Measurements from ENCODE around the gene ARHGEF17.
A peak's percentile ranks its signal among the peaks of the same experiment; 100 is the strongest.

Gene ARHGEF17

DNA sequence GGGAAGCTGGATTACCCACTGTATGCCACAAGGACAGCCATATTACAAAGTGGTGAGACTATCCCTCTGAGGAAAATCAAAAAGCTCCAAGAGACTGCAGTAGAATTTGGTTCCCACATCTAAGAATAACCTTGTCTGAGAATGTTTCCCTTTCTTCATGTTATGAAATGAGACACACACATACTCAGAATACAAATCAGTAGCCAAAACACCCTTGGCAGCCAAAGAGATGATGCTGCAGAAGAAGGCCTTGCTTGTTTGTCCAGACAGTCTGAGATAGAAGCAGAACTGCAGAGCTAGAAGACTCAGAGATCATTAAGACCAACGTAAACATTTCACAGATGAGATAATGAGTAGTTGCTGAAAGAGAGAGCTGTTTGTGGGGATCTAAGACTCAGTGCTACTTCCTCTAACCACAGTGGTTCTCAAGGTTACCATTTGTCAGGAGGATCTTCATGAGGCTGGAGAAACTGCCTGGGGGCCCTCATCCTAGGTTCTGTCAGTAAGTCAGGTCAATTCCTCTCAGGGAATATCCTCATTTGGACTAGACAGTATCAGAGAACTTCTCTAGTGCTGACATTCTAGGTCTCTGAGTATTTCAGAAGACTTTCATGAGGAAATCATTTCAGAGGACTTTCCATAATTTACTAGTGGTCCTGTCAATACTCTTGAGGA lies 107.0 kb downstream of the ARHGEF17 start:
- no peak for DNase-seq (ENCODE audit: extremely low spot score)
- no peak for TF ChIP-seq LEF1 (IDR thresholded peaks at IDR 0.05; ENCODE audit: borderline replicate concordance)
- no peak for TF ChIP-seq L3MBTL2 (conservative IDR thresholded peaks at IDR 0.05)
- TF ChIP-seq SUZ12 (IDR thresholded peaks at IDR 0.05) = no peak
- no peak for TF ChIP-seq FOXK2 (IDR thresholded peaks at IDR 0.05)
- no peak for TF ChIP-seq ELF4 (IDR thresholded peaks at IDR 0.05)
- TF ChIP-seq FOXA1 (IDR thresholded peaks at IDR 0.05) = no peak
- TF ChIP-seq NFRKB (IDR thresholded peaks at IDR 0.05) = no peak
- ChIA-PET POLR2A (interaction anchor here (0.5 to 0.9 kb wide), 2 partner anchors 8 to 178 kb away, joined by 3 to 5 read pairs; no protein-coding TSS in a partner anchor), CTCF (interaction anchor here (0.8 kb wide), 1 partner anchor 64 kb away, joined by 3 read pairs; no protein-coding TSS in a partner anchor)

DNA sequence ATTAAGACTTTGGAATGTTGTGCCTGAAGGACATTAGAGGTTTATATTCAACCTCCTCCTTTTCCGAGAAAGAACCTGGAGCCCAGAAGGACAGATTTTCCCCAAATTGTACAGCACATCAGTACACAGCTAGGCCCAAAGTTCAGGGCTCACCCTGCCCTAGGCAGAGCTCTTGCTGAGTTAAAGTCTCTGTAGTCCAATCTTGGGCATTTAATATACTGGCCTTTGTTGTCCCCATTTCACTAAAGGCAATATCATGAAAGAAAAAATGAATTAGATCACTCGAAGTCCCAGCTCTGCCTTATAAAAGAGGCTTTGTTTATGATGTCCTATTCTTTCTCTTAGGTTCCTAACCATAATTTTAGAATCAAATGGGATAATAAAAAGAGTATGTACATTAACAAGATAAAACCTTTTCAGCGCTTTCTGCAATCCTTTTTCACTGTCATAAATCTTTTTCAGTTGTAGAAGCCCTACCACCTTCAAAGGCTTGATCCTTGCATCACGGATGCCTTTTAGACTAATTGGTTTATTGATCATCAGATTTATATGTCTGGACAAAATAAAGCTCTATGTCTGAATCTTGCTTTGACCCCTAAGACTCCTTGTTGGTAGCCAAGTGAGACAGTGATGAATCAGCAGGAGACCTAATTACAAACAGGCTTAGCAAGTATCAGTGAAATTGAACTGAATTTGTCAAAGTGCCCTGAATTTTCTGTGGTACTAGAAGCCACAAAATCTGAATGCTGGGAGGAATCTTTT lies 108.0 kb downstream of the ARHGEF17 start:
- no peak for TF ChIP-seq FOXK2 (IDR thresholded peaks at IDR 0.05)
- no peak for TF ChIP-seq SUZ12 (IDR thresholded peaks at IDR 0.05)
- TF ChIP-seq PKNOX1 (IDR thresholded peaks at IDR 0.05) = peak; percentile 54
- CTCF ChIA-PET = interaction anchor here (0.8 kb wide), 1 partner anchor 65 kb away, joined by 3 read pairs; no protein-coding TSS in a partner anchor
- POLR2A ChIA-PET = interaction anchor here (0.5 kb wide), 1 partner anchor 177 kb away, joined by 3 read pairs; no protein-coding TSS in a partner anchor
- DNase-seq (ENCODE audit: extremely low spot score) = no peak

DNA sequence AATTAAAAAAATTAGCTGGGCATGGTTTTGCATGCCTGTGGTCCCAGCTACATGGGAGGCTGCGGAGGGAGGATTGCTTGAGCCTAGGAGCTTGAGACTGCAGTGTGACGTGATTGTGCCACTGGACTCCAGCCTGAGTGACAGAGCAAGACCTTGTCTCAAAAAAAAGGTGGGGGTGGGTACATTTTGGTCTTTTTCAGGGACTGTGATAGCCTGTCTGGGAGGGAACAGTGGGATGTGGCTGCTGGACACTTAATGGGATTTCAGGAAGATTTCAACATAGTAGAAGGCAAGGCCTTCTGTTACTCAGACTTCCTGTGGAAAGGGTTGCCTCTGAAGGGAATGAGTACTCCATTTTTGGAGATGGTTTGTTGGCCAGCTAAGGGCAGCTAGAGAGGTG lies 108.7 kb downstream of the ARHGEF17 start:
- TF ChIP-seq PKNOX1 (IDR thresholded peaks at IDR 0.05) (no peak), ELF4 (IDR thresholded peaks at IDR 0.05) (no peak), FOXM1 (IDR thresholded peaks at IDR 0.05; ENCODE audit: borderline replicate concordance) (no peak), TARDBP (IDR thresholded peaks at IDR 0.05) (no peak), ARNT (IDR thresholded peaks at IDR 0.05) (no peak), HDGF (IDR thresholded peaks at IDR 0.05; ENCODE audit: borderline replicate concordance) (no peak)
- ChIA-PET CTCF (no interaction called here), POLR2A (no interaction called here)
- DNase-seq (ENCODE audit: extremely low spot score) = no peak
